Mucosa of gallbladder (tissue), 1 donor: ENCODE results near the gene MAOA. TPM values are rescaled to one million over a fixed set of nuclear protein-coding genes. Genes with fewer than 3 reads are reported as not detected.
A peak's percentile ranks its signal among the peaks of the same experiment; 100 is the strongest.
"Not testable (repeated sequence)": the region's sequence is repeated elsewhere in the genome, so short reads cannot be mapped to it uniquely, and the experiment has no call there.

Source experiments
- DNase-seq: peaks from one replicate; pipeline ENCODE4 v3.0.0-alpha.2; 2020; ENCODE audit warnings: low spot score
- total RNA-seq: library from RNA; stranded (reverse); gene quantifications from one replicate; pipeline ENCODE4 v1.2.1, GENCODE V29; 2021
- donor health status: DM: no; HTN: no; CAD: no.

The MAOA gene
- total RNA-seq, 1 donor from 2014 or later = 126 TPM

DNA sequence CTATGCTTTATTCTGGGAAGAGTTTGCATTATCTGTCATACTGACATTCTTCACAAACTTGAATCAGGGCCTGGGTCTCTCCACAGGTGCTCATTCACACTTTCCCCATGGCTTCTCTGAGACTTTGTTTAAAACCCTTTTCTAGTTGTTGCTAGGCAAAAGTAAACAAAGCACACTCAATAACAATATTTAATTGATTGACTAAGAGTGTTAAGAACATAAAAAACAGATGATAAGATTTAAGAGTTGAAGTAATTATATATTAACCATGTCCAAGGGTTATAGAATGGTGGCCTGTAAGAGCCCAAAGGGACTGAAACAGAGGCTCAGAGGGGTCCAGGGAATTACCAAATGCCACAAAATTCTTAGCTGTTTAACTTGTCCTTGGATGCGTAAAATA is 7.1 kb downstream of the MAOA start:
- DNase-seq = no peak

DNA sequence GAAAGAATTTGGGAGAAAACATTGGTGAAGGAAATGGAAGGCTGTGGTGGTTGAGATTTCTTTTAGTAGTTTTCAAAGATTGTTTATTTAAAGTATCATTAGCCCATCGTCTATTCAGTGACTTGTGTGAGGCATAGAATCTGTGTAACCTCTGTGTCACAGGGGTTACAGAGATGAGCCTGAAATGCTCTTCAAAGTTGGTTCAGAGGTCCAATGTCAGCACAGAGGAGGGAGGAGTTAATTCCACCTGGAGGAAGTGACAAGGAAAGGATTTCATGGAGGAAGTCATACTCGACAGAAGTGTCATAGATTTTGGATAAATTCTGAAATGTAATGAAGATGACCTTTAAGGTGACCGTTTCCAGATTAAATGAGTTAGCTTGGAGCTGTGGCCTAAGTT is 8.2 kb downstream of the MAOA start:
- no peak for DNase-seq

DNA sequence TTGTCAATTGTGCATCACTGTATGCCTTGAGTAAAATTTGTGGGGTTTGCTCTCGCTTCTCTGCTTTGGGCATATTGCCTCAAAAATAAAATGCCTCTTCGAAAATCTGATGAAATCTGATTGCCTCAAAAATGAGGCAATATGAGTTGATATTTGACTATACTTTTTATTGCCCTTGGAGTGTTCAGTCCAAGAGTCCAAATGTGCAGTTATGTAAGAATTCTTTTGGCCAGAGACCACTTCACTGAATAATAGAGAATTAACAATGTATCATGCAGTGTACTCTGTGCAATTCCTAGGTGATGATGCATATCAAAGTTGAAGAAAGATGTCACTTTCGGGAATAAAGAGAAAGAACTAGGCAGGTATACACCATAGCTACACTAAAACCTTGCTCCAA is 8.6 kb downstream of the MAOA start:
- no peak for DNase-seq

DNA sequence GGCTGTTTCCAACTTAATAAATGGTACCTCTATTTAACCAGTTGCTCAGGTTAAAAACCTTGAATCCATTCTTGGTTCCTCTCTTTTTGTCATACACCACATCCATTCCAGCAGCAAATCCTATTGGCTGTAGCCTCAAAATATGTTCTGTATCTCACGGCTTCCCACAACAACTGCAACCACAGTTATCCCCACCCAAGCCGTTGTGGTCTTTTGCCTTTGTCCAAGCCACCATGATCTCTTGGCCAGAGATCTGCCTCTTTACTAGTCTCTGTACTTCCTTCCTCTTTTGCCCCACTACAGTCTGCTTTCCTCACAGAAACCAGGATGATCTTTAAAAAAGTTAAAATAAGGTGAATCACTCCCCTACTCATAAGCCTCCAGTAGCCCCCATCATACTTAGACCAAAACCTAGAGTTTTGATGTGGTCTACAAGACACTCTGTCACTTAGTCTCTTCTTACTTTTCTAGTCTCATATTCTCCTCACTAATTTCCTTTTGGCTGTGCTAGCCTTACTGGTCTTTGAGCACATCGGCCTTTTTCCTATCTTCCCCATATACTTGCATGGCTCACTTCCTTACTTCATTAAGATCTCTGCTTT is 10.3 kb downstream of the MAOA start:
- no peak for DNase-seq

DNA sequence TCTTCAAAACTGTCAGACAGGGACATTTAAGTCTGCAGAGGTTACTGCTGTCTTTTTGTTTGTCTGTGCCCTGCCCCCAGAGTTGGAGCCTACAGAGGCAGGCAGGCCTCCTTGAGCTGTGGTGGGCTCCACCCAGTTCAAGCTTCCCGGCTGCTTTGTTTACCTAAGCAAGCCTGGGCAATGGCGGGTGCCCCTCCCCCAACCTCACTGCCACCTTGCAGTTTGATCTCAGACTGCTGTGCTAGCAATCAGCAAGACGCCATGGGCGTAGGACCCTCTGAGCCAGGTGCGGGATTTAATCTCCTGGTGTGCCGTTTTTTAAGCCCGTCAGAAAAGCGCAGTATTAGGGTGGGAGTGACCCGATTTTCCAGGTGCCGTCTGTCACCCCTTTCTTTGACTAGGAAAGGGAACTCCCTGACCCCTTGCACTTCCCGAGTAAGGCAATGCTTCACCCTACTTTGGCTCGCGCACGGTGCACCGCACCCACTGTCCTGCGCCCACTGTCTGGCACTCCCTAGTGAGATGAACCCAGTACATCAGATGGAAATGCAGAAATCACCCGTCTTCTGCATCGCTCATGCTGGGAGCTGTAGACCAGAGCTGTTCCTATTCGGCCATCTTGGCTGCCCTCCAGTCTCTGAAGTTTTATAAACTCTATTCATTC is 20.0 kb downstream of the MAOA start:
- DNase-seq = not testable (repeated sequence)

DNA sequence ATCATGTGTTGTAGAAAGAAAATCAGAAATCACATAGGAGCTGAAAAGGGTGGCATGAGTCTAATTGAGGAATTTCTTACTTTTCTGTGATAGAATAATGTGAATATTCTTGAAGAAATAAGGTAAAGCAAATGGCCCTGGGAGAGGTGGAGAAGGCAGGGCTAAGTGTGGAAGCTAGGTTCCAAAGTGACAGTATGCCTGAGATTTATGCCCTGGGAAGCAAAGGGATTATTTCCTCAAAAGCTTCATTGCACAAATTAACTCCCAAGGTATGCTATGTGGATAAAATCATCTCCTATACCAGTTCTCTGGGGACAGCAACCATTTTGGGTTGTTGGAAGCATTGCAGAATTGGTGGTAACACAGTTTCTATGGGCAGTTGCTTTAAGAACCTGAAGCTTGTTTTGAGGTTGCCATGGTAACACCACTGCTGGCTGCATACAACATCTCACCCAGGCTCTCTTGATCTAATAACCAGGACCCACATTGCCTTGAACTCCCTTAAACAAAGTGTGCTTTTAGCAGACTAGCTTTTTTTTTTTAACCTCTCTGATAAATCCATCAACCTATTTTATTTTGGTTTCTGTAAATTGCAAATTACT is 21.0 kb downstream of the MAOA start:
- DNase-seq = no peak

DNA sequence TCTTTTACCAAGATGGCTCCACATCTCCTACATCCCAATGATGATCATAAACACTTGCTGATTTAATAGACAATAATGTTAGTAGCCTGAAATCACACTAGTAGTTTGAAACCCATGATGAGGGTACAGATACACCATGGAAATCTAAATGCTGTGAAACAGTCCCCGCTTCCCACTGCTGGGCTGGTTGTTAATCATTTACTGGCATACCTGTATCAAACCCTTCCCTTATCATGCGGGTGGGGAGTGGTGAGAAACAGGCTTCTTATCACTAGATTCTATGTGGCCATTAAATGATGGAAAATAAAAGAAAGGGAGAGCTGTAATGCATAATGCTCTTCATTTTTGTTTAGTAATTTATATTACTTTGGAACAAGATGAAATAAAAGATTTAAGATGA is 21.9 kb downstream of the MAOA start:
- DNase-seq = peak; percentile 19

DNA sequence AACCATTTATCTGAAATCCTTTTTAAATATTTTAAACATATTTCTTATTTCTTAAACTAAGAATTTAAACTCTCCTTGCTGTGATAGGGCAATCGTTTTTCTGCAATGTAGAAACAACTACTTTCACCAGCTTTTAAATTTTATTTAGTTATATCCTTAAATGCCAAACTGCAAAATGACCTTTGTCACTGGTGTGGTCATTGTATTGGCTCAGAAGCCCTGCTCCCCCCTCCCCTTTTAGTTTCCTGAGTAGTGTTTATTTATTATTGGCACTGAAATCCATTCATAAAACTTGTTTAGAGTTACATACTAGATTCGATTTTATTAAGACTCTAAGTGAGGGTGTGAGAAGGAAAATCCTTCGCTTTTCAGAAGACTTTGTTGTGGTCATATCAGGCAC is 23.0 kb downstream of the MAOA start:
- DNase-seq = no peak

DNA sequence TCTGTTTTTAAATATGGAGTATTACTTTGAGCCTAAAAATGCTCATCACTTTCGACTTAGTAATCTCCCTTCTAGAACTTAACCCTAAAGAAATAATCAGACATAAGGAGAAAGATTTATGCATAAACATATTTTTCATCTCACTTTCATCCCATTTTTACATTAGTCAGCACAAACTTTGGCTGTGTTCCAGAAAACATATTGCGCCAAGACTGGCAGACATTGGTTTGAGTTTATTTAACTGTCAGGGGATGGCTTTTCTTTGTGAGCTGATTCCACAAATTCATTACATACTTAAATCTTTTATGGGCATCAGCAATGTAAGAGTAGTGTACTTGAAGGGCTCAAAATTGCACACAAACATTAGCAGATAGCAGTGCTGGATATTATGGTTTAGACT is 23.7 kb downstream of the MAOA start:
- DNase-seq = no peak

DNA sequence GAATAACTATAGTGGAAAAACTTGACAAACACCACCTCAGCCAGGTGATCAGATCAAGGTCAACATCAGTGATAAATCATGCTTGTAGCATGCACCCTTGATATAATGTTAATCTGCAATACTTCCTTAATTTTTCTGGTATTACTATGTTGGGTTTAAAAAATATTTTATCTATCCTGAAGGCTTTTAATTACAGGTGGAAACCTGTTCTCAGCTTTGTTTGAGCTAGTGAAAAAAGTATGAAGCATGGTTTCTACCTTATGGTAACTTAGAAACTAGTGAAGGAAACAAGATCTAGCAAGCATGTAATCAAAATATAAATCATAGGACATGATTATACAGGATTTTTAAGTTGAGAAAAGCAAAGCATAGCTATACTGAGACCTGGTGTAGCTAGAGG is 26.6 kb downstream of the MAOA start:
- no peak for DNase-seq

DNA sequence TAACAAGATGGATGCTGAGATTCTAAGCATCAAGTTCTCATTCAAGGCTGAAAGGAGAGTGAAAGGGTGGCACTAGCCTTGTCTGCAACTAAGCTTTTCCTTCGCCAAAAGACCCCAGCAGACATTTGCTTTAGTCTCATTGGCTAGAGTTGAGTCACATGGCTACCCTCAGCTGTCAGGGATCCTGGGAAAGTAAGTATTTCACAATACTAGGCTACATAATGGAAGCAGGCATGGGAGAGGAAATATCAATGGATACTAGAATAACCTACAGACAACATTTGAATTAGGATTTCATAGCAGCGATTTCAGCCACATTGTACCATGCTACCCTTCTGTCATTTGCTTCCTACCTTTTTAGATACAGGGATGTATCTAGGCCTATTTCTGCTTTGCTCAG is 29.1 kb downstream of the MAOA start:
- DNase-seq = no peak

DNA sequence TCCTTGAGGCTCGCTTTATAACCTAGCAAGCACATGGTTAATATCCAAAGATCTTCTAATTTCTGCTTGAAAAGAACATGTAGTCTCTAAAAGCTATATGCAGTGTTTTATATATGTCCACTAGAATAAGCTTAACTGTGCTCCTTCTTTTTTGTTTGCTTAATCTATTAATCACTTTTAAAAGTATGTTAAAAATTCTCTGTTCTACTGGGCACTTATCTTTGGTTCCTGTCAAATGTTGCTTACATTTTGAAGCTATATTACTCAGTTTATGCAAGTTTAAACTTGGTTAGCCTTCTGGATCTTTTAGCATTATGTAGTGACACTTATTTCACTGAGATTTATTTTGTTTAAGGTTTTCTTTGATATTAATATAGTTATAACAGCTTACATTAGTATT is 32.5 kb downstream of the MAOA start:
- DNase-seq = no peak

DNA sequence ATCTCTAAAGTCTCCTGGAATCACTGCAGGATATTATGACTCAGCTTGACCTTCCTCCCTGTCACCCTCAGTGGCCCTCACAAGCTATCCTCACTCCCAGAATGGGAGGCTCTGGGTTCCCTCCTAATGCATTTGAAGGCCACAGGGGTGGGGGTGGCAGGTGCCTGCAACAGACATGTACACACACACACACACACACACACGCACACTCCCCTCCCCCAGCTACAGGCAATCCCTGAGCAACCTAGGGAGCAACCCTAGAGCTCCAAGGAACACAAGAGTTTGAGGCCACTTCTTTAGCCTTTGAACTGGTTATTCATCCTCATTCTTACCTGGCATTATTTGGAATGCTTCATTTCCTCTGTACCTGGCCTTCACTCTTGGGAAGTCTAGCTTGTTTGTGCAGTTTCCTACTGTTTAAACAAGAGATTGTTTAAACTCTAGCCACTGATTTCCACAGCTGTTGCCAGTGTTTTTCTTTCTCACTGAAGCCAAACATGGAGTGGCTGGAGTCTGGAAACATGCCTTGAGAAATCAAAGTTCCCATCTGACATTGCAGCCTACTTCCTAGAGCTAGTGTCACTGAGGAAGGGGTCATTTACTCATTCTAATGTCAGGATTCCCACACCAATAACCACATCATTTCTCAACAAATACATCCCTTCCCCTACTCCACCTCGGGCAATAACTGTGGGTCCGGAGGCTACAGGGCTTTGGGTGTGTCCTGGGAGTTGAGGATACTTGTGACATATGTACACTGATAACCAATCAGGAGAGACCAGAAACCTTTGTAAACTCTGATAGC is 37.7 kb downstream of the MAOA start:
- DNase-seq = no peak

DNA sequence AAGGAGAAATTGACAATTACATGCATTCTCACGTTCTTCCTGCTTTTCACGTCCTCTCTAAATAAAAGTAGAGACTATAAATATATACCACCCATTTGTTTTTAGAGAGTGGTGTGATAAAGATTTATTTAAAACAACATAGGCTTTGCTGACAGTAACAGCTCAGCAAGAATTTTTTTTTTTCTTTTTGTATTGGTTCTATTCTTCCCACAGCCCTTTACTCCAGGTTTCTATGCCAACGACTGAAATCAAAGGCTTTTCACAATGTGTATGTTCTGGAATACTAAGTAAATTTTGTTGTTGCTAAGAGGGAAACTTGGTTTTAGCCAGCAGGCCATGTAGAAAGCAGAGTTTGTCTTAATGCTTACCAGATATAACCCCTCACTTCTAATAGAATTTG is 43.4 kb downstream of the MAOA start:
- no peak for DNase-seq

DNA sequence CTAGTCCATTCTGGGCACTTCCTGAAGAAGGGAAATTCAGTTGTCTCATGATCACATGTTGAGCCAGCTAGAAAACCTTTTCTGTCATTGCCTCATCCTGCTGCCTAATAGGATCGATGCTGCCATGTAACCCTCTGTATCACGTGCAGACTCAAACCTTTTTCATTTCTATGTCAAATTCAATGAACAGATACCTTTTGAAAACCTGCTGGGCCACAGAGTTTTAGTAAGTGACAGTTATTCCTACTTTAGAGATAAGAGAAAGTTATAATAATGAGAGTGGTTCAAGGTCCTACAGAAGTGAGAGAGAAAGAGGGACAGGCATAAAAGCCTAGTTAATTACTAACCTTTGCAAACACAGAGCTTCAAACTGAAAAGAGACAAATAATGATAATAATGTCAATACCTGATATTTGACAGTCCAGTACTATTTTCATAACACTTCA is 46.0 kb downstream of the MAOA start:
- no peak for DNase-seq

DNA sequence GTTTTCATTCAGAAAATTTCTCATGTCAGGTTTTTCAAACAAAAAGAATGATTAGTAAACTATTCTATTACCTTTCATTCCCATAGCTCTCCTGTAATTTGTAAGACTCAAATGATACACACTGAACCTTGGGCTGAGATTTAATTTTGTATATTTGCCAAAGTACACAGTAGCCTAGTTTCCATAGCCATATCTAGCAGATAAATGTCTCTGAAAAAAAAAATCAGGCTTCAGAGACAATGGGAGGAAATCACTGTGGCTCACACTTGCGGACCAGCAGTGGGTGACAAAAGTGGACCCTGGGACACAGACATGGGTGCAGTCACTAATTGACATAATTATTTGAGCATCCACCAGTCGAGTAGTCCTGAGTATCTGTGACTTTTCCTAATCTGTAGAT is 46.6 kb downstream of the MAOA start:
- DNase-seq = no peak

DNA sequence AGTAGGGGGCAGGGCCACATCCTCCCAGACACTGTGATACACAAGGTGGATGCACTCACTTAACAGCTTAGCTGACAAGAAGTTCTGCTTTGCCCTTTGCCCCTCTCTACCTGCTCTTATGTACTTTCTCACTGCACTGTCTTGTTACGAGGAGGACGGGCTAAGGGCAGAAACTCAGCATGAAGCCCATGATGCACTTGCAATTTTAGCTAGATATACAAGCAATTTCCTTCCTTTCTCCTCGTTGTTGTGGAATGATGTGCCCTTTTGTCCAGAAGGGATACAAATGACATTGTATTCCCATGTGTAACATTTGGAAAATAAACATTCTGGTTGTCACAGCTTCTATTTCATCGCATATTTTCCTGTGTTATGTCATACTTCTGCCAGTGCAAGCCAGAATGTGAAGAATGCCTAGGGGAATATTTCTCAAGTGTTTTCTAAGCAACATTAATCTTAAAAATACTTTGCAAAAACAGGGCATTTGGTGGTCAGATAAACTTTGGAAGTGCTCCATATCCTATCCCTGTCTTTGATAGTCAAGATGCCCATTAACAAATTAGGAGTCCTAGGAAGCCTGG is 47.2 kb downstream of the MAOA start:
- DNase-seq = no peak

DNA sequence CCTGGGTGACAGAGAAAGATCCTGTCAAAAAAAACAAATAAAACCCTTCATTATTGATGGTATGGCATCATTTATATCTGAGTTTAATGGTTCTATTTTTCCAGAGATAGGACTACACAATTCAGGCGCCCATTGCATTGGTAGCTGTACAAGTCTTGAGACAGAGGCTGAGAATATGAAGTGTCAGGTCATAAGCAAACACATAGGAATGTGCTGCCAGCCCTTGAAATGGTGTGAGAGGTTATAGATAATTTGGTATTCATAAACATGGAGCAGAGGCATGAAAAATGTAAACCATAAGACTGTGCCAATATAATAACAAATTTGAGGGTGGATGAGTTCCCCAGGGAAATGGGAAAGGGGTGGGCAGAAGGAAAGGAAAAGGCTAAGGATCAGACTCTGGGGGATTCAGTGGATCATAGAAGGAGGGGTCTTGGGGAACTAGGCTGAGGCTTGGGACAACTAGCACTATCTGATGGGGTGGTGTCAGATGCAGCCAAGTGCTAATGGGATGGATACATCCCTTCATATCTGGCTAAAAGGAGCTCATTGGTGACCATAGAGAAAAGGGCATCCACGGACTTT is 50.8 kb downstream of the MAOA start:
- no peak for DNase-seq

DNA sequence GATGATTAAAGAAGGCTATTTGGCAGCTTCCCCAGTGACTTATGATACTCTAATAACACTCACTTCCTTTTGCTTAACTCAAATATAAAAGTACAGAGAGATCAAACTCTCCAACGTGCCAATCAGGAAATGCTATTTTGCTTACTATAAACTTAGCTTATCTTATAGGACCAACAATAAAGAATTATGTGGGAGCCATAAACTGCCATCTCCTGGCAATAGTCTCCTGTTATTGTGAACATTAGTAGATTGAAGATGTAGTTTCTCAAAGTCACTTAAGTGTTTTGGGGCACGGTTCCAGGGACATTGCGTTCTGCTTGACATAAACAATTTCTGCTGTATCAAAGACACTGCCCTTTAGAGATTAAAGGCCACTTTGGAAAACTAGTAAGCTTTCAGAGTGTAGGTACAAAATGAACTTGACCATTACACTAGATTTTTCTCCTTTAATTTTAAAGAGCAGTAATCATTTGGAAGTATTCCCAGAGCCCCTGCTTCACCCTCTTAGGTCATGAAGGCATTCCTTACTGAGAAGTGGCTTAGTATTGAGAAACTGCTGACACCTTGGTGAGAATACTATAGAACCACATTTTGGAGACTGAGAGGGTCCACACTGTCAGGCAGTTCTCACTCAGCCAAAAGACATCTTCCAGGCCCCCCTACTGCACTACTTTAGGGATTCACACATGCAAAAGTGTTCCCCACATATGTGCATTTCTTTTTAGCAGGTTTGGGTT is 51.9 kb downstream of the MAOA start:
- DNase-seq = peak; percentile 44

DNA sequence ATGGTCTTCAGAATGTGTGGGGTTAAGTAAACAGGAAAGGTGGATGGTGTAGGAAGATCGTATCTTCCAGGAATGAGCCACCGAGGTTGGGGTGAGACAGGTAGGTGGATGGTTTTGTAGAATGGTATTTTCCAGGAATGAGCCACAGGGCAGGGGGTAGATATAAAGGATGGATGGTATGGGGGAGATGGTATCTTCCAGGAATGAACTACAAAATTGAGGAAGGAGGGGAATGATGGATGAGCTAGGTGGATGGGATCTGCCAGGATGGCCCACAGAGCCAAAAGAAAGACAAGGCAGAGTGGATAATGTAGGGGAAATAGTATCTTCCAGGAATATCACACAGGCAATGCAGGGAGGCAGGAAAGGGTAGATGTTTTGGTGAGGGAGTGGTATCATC is 60.0 kb downstream of the MAOA start:
- no peak for DNase-seq

DNA sequence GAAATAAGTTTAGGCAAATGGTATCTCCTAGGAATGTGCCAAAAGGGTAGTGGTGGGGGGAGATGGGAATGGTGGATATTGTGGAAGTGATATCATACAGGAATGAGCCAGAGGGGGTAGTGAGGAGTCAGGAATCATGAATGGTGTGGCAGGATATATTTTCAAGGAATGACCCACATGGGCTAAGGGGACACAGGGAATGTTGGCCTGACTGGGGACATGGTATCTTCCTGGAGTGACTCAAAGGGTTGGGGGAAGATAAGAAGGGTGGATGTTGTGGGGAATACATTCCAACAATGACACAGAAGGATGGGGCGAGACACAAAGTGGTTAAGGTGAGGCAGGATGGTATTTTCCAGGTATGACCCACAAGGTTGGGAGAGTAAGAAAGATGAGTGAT is 60.6 kb downstream of the MAOA start:
- no peak for DNase-seq
